ENCODE results near the gene NXPH3. TPM values are rescaled to one million over a fixed set of nuclear protein-coding genes. Genes with fewer than 3 reads are reported as not detected.

NXPH3 gene
- total RNA-seq, 4 donors from 2014 or later = 5.8 to 24.3 (median 9.0) TPM

GRCh38 chr17:49576917-49577649, 1.4 kb downstream of the NXPH3 start:
- TF ChIP-seq, protein P1, sequence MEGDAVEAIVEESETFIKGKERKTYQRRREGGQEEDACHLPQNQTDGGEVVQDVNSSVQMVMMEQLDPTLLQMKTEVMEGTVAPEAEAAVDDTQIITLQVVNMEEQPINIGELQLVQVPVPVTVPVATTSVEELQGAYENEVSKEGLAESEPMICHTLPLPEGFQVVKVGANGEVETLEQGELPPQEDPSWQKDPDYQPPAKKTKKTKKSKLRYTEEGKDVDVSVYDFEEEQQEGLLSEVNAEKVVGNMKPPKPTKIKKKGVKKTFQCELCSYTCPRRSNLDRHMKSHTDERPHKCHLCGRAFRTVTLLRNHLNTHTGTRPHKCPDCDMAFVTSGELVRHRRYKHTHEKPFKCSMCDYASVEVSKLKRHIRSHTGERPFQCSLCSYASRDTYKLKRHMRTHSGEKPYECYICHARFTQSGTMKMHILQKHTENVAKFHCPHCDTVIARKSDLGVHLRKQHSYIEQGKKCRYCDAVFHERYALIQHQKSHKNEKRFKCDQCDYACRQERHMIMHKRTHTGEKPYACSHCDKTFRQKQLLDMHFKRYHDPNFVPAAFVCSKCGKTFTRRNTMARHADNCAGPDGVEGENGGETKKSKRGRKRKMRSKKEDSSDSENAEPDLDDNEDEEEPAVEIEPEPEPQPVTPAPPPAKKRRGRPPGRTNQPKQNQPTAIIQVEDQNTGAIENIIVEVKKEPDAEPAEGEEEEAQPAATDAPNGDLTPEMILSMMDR (IDR thresholded peaks at IDR 0.05) = no peak
- no peak for TF ChIP-seq POLR2A (IDR thresholded peaks at IDR 0.05)
- peaks cover 9 to 13% of the 10 kb centered on the region in 2 donors for H3K4me1 ChIP-seq

GRCh38 chr17:49577650-49577934, 1.9 kb downstream of the NXPH3 start:
- Histone ChIP-seq H3K9me3 (no peaks in the 10 kb centered on the region), H3K36me3 (no peaks in the 10 kb centered on the region), H3K4me3 (peak overlapping the region; percentile 56 to 84), H3K27ac (peak overlapping the region; percentile 93), H3K27me3 (no peaks in the 10 kb centered on the region), H3K4me1 (peaks cover 9 to 13% of the 10 kb centered on the region in 2 donors)
- no peak for TF ChIP-seq POLR2A (IDR thresholded peaks at IDR 0.05)
- TF ChIP-seq, protein P1 (IDR thresholded peaks at IDR 0.05) = no peak
- no peak for DNase-seq
- intact Hi-C loops (cut with DNase I; ENCODE audit: low total_unique reads) = loop anchor here (10.0 kb wide), 1 partner anchor 197 kb away; no protein-coding TSS in a partner anchor

More at GRCh38 chr17:49576917-49577649, 1.4 kb downstream of the NXPH3 start:
- Histone ChIP-seq H3K36me3 (no peaks in the 10 kb centered on the region), H3K9me3 (no peaks in the 10 kb centered on the region), H3K4me3 (peak overlapping the region; percentile 56 to 84), H3K27me3 (no peaks in the 10 kb centered on the region), H3K27ac (peak overlapping the region; percentile 93)
- intact Hi-C loops (cut with DNase I; ENCODE audit: low total_unique reads) = loop anchor here (10.0 kb wide), 1 partner anchor 198 kb away; no protein-coding TSS in a partner anchor
- DNase-seq = no peak

DNA sequence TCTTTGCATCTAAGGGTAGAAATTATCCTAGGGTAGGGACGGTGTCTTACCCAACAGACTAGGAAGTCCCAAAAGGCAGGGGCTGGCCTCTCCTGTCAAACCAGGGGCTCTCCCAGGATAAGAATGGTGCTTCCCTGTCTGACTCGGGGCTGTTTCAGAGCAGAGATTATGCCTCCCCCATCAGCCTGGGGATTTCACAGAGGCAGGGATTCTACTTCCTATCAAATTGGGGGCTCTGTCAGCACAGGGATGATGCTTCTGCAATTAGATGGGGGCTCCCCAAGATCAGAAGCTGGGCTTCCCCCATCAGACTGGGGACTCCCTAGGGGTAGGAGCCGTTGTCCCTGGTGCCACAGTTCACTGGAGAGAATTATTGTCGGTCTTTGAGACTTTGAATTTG, 2.3 kb downstream of the NXPH3 start:
- no peak for TF ChIP-seq POLR2A (IDR thresholded peaks at IDR 0.05)
- TF ChIP-seq, protein P1 (IDR thresholded peaks at IDR 0.05) = no peak
- Histone ChIP-seq H3K4me3 (peak overlapping the region in 1 of 2 donors; percentile 84), H3K4me1 (peaks cover 9 to 13% of the 10 kb centered on the region in 2 donors), H3K27ac (peak overlapping the region; percentile 93), H3K36me3 (no peaks in the 10 kb centered on the region), H3K27me3 (no peaks in the 10 kb centered on the region), H3K9me3 (no peaks in the 10 kb centered on the region)
- DNase-seq = no peak
- intact Hi-C loops (cut with DNase I; ENCODE audit: low total_unique reads) = loop anchor here (10.0 kb wide), 1 partner anchor 197 kb away; no protein-coding TSS in a partner anchor

DNA sequence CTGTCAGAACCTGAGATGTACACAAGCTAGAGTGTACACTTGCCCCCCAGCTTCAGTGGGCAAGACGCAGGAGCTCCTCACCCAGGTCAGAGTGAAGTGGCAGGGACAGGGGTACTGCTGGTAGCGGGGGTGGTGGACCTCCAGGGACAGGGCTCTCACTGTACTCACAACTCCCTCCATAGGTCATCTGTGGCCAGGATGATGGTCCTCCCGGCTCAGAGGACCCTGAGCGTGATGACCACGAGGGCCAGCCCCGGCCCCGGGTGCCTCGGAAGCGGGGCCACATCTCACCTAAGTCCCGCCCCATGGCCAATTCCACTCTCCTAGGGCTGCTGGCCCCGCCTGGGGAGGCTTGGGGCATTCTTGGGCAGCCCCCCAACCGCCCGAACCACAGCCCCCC, 2.7 kb downstream of the NXPH3 start:
- H3K4me1 ChIP-seq = peaks cover 9 to 13% of the 10 kb centered on the region in 2 donors
- H3K4me3 ChIP-seq = no peak overlapping the region
- peak overlapping the region; percentile 93 for H3K27ac ChIP-seq
- intact Hi-C loops (cut with DNase I; ENCODE audit: low total_unique reads) = loop anchor here (10.0 kb wide), 1 partner anchor 196 kb away; no protein-coding TSS in a partner anchor
- no peak for DNase-seq
- no peaks in the 10 kb centered on the region for H3K9me3 ChIP-seq
- TF ChIP-seq, protein P1 (IDR thresholded peaks at IDR 0.05) = no peak
- no peak for TF ChIP-seq POLR2A (IDR thresholded peaks at IDR 0.05)
- no peaks in the 10 kb centered on the region for H3K27me3 ChIP-seq
- H3K36me3 ChIP-seq = no peaks in the 10 kb centered on the region

- Histone ChIP-seq H3K27ac (peak overlapping the region in 1 of 2 donors; percentile 31), H3K4me3 (no peak overlapping the region), H3K4me1 (peaks cover 9 to 13% of the 10 kb centered on the region in 2 donors), H3K27me3 (no peaks in the 10 kb centered on the region), H3K36me3 (no peaks in the 10 kb centered on the region), H3K9me3 (no peaks in the 10 kb centered on the region)
- TF ChIP-seq, protein P1 (IDR thresholded peaks at IDR 0.05) = no peak
- no peak for TF ChIP-seq POLR2A (IDR thresholded peaks at IDR 0.05)
- DNase-seq = no peak
- intact Hi-C loops (cut with DNase I; ENCODE audit: low total_unique reads) = loop anchor here (10.0 kb wide), 1 partner anchor 196 kb away; no protein-coding TSS in a partner anchor
These were observed 3.4 kb downstream of the NXPH3 start for GRCh38 chr17:49578952-49579500.

All from uterus (tissue), 4 donors.